ENCODE data around the gene ARL15.

DNA sequence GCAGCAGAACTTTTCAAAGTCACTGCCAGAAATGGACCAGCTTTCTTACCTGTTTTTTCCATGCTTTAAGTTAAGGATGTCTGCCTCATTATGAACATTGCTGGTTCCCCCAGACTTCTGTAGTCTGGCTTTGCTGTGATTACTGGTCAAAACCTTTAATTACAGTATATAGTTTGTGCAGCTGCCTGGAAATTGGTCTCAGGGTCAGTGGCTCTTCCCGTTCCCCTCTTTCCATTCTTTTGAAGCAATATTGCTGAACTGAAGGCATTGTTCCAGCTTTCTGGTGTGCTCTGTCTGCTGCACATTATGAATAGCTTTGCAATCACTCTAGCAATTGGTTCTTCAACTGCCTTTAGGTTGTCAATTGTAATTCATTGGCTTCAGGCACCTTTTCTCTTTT lies 206.5 kb downstream of the ARL15 start:
- TF ChIP-seq, protein P1, sequence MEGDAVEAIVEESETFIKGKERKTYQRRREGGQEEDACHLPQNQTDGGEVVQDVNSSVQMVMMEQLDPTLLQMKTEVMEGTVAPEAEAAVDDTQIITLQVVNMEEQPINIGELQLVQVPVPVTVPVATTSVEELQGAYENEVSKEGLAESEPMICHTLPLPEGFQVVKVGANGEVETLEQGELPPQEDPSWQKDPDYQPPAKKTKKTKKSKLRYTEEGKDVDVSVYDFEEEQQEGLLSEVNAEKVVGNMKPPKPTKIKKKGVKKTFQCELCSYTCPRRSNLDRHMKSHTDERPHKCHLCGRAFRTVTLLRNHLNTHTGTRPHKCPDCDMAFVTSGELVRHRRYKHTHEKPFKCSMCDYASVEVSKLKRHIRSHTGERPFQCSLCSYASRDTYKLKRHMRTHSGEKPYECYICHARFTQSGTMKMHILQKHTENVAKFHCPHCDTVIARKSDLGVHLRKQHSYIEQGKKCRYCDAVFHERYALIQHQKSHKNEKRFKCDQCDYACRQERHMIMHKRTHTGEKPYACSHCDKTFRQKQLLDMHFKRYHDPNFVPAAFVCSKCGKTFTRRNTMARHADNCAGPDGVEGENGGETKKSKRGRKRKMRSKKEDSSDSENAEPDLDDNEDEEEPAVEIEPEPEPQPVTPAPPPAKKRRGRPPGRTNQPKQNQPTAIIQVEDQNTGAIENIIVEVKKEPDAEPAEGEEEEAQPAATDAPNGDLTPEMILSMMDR (IDR thresholded peaks at IDR 0.05), result no peak
- TF ChIP-seq EP300 (IDR thresholded peaks at IDR 0.05) (no peak), POLR2A (IDR thresholded peaks at IDR 0.05) (no peak), POLR2AphosphoS5 (IDR thresholded peaks at IDR 0.05) (no peak)

All from upper lobe of left lung (tissue), 4 donors.